ENCODE data around the gene TMEM74B.

The TMEM74B gene

GRCh38 chr20:1204576-1204975 is 19.8 kb upstream of the TMEM74B start:
- no peak for DNase-seq

DNA sequence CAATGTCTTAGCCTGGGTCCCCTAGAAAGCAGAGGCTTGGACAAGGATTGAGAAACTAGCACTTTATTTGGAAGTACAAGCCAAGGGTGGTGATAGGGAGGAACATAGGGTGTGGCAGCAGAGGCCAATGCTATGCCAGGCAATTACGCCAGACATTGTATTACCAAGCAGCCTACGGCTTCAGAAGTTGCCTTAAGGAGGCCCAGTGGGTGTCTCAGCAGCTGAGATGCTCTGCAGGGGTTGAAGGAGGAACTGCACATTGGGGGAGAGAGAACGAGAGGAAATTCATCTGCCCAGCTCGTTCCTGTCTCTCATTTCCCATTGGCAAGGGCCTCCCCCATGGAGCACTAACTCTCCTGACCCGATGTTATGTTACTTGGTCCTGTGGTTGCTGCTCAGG is 19.3 kb upstream of the TMEM74B start:
- DNase-seq: no peak

GRCh38 chr20:1203630-1204029 is 18.8 kb upstream of the TMEM74B start:
- no peak for DNase-seq

DNA sequence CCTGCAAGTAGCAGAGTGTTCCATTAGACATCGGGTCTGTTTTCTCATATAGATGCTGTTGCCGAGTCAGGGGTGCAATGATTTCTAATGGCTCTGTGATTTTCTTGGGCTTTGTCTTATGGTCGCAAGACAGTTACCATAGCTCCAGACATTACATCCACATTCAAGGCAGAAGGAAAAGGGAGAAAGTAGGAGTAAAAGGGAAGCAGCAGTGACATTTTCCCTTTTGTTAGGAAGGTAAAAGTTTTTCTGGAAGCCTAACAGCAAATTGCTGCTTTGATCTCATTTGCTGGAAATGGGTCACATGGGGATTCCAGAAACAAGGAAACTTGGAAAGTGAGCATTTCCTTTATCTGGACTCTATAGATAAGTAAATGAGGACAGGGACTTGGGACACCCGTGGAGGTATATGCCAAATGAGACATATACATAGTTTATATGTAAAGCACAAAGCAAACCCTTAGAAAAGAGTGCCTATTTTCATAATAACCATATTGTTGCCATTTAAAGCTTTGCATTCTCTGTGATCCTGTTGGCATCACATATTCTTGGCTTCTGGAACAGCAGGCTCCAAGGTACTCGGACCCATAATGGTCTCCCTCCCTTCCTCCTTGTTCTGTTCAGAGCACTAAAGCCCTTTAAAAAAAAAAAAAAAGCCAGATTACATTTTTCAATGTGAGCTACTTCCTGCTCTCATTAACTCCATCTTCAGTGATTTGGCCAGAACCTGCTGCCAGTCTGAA is 18.2 kb upstream of the TMEM74B start, which contains the start of gene C20orf202:
Gene C20orf202, plus strand, starts transcription at position 693 of the 743 bp plus-strand sequence. CDS start 132 bp downstream, outside the sequence.
- no peak for DNase-seq

GRCh38 chr20:1199964-1200363 is 15.2 kb upstream of the TMEM74B start:
- no peak for DNase-seq

- no peak for DNase-seq
Observed at GRCh38 chr20:1199212-1199873, 14.6 kb upstream of the TMEM74B start.

GRCh38 chr20:1198751-1199150 is 14.0 kb upstream of the TMEM74B start:
- no peak for DNase-seq

DNA sequence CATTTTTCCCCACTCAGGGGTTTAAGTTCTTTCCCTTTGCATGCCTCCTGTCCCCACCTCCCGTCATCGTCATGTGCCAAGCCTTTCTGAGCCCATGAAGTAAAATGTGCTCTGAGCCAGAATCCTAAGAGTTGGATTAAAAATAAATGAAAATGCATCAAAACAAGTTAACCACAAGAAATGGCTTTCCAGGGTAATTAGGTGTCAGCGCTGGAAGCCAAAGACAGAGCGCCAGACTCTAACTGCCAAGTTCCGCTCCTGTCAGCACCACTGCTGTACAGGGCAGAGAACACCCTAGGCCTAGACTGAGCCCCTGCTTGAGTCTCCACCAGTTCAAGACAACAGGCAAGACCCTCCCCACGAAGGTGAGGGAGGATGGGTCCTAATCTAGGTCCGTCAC is 13.0 kb upstream of the TMEM74B start:
- no peak for DNase-seq

DNA sequence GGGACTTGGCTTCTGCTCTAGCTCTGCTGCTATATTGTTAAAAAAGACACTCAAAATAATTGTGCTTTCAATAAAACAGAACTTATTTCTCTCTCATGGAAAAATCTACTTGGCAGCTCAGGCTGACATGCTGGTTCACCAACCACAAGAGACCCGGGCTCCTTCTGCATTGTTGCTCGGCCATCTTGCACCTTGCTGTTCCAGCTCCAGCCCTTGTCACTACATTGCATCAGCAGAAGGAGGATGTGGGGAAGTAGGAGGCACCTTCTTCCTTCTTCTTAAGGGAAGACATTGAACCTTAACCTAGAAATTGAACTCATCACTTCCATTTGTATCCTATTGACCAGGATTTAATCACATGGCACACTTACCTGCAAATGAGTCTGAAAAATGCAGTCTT is 11.9 kb upstream of the TMEM74B start:
- no peak for DNase-seq

DNA sequence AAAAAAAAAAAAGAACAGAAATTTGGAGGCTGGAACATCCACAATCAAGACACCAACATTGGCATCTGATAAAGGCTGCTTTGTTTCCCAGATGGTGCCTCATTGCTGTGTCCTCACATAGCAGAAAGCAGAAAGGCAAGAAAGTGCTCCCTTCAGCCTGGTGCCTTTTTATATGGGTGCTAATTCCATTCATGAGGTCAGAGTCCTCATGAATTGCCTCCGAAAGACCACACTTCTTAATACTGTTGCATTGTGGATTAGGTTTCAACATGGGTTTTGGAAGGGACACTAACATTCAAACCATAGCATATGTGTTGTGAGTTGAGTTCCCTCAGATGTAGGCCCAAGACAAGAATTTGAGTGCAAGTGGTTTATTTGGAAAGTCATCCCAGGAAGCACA is 10.4 kb upstream of the TMEM74B start:
- no peak for DNase-seq

GRCh38 chr20:1191299-1191698 is 6.5 kb upstream of the TMEM74B start:
- DNase-seq: no peak

DNA sequence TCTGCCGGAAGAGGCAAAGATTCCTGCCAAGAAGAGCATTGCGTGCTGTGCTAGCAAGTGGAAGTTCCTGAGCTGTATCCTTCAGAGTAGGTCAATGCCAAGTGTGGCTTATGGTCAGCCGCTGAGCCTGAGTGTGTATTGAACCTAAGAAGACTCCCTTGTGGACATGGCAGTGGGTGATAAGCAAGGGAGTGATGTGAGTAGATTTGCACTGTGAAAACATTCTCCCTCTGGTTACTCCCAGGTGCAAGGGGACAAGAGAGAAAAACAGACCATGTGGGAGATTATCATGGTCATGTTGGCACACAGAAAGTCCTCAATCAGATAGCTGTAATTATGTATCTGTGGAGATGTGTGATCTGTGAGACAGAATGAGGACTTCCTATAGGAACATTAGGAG is 6.1 kb upstream of the TMEM74B start:
- DNase-seq: no peak

DNA sequence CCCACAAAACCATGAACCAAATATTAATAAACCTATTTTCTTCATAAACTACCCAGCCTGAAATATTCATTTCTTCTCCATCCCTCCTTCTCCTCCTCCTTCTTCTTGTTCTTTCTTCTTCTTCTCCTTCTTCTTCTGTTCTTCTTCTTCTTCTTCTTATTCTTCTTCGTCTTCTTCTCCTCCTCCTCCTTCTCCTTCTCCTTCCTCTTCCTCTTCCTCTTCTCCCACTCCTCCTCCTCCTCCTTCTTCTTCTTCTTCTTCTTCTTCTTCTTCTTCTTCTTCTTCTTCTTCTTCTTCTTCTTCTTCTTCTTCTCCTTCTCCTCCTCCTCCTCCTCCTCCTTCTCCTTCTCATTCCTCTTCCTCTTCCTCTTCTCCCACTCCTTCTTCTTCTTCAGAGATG is 5.0 kb upstream of the TMEM74B start:
- DNase-seq: no peak

- DNase-seq: no peak
Observed at GRCh38 chr20:1188347-1188746, 3.6 kb upstream of the TMEM74B start.

GRCh38 chr20:1187605-1188171 is 2.9 kb upstream of the TMEM74B start:
- no peak for DNase-seq

DNA sequence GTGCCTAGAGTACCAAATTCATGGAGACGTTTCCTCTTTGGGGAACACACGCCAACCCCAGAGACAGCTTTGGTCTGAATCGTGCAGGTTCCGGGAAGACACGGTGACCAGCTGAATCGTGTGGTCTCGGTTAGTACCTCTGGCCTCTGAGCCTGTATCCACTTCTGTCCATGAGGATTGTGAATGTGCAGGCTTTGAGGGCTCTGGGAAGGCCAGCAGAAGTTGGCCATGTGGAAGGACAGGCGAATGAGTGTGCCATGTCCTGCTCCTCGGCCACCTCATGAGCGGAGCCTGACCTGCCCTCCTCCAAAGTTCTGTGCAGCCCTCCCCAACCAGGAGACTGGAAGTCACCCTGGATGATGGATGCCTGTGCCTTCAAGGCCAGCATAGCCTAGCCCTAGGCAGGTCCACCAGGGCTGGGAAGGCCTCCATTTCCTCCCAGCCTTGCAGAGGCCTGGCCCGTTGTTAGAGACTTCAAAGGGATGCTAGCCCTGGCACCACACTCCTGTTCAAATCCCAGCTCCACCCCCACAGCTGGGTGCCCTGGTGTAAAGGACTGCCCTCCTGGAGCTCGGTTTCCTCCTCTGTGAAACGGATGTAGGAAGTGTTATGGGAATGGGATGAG is 1.7 kb upstream of the TMEM74B start:
- DNase-seq: no peak

GRCh38 chr20:1185790-1186334 is 1.1 kb upstream of the TMEM74B start:
- DNase-seq: no peak

DNA sequence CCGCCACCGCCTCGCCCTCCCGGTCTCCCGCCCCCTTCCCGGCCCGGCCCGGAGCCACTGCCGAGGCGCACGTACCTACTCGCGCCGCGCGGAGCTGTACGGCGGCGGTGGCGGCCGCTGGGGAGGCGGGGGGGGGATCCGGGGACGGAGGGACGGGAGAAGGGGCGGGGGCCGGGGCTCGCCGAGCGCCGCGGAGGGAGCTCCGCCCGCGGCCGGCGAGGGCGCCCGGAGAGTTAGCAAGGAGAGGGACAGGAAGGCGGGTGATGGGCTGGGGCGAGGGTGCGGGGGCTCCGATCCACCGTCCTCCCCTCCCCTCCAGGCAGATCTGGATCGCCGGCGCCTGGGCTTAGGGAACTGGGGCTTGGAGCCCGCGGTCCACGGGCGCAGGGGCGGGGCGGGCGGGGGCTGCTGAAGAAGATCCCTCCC is 548 bp upstream of the TMEM74B start:
- DNase-seq: no peak

GRCh38 chr20:1184260-1184637 is 532 bp downstream of the TMEM74B start:
- DNase-seq: no peak

DNA sequence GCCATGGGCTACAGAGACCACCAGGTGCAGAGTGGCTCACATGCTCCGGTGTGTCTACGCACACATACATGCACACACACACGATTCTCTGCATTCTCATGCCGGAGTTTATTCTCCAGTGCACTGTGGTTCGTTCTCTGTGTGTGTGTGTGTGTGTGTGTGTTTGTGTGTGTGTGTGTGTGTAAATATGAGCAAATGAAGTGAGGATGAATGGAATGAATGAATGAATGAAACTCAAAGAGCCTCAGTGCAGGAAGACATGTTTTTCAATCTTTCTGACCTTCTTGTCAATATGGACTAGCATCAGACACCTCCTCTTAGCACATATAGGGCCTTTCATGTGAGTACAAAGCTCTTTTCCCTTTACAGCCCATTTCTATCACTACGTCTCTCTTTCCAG is 1.6 kb downstream of the TMEM74B start:
- no peak for DNase-seq

- DNase-seq: no peak
Observed at GRCh38 chr20:1182106-1182505, 2.7 kb downstream of the TMEM74B start.

DNA sequence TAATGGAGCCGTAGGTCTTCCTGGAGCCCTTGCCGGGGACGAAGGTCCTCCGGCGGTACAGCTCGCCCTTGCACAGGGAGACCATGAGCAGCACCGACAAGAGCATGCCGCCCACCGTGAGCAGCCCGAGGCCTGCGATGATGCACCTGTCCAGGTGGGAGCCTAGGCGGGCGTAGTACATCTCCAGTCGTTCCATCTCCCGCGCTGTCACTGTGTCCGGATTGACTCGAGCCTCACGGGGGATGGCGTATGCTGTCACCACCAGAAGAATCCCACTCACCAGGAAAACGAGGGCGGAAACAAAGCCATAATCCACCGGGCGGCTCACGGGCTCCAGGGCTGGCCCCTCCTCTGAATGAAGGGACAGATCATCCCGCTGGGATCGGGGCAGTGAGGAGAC is 3.8 kb downstream of the TMEM74B start:
- no peak for DNase-seq

DNA sequence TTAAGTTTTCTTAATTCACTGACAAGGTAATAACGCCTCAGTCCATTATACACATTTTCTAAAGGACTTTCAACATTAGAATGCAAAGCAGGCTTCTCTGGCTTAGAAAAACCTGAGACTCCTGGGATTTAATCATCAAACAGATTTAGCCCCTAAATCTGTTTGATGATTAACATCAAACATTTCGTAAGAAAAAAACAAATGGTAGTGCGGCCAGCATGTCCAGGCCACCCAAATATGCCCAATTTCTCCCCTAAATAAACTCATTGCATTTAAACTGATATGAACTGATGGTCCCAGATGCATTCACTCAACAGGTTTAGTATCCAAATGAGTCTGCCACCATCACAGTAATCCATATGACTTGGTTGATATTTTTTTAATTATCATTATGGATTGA is 6.2 kb downstream of the TMEM74B start:
- no peak for DNase-seq

DNA sequence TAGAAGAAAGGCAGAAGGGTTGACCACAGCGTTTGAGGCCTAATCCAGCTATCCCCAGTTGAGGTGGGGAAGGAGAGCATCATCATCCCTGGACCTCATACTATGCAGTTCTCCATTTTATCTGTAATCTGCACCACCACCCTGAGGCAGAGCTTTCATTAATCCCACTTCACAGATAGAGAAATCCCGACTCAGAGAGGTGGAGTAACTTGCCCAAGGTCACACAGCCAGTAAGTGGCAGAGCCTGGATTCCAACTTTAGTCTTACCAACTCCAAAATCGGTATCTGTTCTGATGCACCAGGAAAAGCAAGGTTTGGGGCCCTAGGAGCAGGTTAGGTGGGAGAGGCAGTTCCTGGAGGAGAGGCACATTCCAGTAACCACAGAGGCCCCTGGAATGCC is 6.7 kb downstream of the TMEM74B start:
- no peak for DNase-seq
